Activated gamma-delta T cell (primary cell): ENCODE measurements around the gene NFATC1.
"Not testable (repeated sequence)": the region's sequence is repeated elsewhere in the genome, so short reads cannot be mapped to it uniquely, and the experiment has no call there.

Experiments
- DNase-seq: peaks from one replicate; lab custom pipeline; 2025; lab: John Stamatoyannopoulos, UW

The NFATC1 gene

DNA sequence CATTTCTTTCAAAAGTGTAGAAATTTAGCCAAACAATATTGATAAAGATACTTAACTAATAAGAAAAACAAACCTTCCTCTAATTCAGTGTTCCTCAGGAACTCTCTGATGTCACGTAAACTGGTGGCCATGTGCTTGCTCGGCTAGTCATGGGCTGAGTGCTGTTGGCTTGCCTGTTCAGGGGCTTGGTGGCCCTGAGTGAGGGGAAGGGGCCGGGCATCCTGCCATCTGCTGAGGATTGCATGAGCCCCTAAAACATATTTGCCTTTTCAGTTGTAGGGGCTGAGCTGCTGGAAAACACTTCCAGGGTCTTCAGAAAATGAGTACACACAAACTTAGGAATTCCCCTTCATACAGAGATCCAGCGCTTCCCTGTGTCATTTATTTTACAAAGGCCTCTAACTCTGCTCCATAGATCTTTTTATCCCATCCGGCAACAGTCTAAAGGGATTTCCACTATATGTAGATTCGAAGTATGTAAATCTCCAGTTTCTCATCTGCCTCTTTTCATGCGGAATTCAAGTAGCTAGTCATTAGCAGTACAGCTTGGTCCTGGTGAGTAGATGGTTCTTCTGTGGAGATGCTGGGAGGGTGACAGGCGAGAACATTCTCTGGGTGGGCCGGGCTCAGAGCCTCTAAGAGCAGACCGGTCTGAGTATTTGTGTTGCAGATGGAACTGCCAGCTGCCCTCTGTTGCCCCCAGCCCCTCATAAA, 20.1 kb upstream of the NFATC1 start:
- no peak for DNase-seq

DNA sequence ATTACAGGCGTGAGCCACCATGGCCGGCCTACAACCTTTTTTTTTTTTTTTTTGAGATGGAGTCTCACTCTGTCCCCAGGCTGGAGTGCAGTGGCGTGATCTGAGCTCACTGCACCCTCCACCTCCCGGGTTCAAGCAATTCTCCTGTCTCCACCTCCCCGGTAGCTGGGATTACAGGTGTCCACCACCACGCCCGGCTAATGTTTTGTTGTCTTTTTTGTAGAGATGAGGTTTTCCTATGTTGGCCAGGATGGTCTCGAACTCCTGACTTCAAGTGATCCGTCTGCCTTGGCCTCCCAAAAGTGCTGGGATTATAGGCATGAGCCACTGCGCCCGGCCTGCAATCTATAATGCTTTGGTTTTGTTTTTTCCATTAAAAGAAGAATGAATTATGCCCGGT, 19.1 kb upstream of the NFATC1 start:
- not testable (repeated sequence) for DNase-seq

DNA sequence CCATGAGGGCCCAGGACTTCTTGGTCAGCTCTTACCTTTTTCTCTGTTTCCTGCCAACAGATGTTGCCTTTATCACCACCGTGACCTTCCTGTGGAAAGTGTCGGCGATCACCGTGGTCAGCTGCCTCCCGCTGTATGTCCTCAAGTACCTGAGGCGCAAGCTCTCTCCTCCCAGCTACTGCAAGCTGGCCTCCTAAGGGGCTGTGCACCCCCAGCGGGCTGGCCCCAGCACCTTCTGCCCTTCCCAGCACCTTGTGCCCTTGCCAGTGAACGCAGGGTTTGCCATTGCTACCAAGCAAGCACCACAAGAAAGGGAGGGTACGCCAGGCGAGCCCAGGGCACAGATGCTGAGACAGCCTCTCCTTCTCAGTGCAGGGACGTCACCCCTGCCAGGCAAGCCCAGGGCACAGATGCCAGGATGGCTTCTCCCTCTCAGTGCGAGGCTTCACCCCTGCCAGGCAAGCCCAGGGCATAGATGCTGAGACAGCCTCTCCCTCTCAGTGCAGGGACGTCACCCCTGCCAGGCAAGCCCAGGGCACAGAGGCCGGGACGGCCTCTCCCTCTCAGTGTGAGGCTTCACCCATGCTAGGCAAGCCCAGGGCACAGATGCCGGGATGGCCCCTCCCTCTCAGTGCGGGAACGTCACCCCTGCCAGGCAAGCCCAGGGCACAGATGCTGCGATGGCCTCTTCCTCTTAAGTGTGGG, 18.4 kb upstream of the NFATC1 start:
- DNase-seq: no peak

DNA sequence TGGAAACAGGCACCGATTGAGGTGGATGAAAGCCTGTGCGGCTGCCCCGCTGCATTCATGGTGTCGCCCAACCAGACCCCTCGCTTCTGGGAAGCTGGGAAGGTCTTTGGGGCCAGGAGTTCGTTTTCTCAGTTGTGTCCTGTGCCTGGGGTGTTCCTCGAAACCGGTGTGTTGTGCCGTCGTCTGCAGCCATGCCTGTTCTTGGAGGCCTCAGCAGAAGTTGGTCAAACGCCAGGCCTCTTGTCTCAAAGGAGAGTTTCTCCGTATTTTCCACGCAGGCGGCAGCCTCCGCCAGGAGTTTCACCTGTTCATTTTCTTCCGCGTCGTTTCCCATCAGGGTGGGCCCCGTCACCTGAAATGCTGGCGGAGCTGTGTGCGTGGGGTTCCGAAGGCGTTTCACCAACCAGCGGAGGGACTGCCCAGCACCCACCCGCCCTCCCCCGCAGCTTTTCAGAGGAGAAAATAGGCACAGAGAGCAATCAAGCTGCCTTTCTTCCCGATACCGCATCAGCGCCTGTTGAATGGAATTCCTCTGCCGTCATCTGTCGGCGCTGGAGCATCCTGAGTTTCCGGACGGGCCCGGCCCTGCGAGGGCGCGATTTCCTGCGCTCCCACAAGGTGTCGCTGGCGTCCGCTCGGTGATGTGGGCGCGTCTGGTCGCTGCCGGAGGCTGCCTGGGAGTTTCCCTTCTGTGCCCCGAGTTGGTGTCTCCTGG, 17.0 kb upstream of the NFATC1 start:
- peak; percentile 60 for DNase-seq

DNA sequence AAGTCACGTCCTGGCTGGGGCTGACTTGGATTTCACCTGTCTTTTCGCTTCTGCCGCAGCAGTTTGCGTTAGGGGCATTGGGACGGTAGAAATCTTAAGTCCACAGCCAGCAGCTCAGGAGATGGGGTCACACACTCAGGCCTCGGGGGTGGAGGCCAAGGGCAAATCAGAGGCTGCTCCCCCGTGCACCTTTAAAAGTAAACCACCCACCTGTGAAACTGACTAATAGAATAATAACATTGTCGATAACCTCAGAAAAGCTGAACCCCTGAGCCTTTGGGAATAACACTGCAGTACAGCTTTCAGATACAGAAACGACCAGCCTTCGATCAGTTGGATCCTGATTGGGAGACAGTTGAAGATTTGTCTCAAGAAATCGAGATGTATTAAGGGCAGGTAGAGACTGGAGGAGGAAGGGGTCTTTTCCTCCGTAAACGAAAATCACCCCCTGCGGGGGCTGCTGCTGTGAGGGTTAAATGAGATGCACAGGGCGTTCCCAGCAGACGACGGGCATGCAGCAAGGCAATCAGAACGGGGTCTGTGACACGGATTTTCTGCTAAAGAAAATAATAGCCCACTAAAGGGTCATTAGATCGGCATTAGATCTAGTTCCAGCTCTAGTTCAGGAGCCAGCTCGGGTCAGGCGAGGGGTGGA, 16.4 kb upstream of the NFATC1 start:
- no peak for DNase-seq

DNA sequence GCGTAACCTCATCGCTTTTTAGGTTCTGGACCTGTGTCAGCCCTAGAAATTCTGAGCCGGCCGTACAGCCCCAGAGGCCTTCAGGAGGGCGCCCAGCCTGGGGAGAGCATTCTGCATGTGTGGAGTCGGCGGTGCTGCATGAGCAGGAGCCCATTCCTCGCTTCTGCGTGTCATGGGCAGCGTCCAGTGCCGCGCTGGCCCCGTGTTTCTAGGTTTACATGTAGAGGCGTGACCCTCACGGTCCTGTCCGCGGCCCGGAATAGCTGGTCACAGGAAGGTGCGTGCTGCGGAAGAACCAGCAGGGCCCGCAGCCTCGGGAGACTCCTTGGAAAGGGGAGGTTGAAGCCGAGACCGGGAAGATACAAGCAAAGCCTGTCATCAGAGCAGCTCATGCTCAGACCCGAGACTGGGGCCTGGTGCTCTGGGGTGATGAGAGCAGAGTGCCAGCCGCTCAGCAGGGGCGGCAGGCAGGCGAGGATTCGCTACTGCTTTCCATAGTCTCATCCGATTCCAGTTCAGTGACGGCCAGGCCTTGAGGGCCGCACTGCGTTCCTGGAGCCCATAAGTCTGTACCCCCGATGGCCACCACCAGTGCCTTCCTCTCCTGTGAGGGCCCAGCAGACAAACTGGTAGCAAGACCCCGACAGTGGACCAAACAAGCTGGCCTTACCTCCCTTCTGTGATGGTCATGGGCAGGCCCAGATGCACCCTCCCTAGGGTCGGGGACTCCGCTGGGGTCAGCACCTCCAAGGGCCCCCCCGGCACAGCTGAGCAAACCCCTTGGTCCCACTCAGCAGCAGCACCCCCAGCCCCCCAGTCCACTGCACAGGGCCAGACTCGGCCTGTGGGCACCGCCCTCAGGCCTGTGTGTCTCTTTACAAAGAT, 15.6 kb upstream of the NFATC1 start:
- DNase-seq: no peak

DNA sequence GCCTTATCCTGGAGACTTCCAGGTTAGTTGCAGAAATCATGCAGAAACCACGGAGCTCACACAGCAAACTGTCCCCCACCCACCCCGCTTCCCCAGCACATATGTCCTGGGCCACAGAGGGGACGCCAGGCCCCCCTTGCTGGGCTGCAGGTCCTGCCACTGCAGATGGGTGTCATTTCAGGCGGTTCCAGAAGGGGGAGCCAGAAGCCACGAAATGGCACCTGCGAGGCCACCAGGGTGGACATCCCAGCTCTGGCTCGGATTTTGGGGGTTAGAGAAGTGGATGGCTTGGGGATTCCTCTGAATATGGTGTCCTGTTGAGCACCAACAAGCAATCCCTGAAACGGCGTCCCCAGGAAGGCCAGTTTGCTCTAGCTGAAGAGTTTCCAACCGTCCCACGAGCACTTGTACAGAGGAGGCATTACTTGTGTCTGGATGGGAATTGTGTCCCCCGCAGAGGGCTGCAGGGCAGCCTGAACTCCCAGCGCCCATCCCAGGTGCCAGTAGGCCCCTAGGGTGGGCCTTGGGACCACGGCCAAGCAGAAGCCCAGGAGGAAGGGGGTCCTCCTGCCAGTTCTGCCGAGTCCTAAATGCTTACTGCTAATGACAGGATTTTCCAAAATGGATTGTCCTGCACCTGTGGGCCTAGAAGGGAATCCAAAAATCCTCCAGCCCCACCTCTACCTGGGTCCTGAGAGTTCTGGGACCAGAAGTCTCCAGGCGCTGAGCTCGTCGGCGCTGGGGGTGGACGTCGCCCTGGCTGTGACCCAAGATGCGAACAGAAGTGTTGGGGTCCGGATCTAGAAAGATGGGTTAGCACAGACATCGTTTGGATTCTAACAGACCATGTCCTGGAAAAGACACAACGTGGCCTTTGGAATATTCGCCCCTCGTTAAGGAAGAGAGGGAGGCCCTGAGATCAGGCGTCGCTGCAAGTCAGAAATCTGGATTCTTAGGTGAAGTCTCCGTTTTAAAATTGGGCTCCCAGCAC, 14.6 kb upstream of the NFATC1 start:
- no peak for DNase-seq

DNA sequence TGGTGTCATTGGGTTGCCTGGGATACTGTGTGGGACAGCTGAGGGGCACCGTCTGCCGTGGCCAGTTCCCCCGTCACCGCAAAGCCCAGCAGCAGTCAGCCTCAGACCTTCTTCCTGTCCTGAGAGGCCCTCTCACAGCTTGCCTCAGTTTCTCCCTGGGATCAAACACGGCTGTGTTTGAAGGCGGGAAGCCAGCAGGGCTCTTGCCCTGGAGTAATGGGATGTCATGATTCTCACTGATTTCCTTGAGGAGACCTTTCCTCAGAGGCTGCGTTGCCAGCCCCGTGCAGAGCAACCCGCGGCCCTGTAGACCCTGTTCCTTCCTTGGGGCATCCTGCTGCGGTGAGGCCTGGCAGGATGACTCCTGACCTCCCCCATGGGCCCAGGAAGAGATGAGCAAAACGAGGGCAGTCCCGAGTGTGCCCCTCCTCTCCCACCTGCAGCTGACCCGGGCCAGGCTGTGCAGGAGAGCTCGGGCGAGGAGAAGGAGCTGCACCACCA, 13.9 kb upstream of the NFATC1 start:
- DNase-seq: no peak

DNA sequence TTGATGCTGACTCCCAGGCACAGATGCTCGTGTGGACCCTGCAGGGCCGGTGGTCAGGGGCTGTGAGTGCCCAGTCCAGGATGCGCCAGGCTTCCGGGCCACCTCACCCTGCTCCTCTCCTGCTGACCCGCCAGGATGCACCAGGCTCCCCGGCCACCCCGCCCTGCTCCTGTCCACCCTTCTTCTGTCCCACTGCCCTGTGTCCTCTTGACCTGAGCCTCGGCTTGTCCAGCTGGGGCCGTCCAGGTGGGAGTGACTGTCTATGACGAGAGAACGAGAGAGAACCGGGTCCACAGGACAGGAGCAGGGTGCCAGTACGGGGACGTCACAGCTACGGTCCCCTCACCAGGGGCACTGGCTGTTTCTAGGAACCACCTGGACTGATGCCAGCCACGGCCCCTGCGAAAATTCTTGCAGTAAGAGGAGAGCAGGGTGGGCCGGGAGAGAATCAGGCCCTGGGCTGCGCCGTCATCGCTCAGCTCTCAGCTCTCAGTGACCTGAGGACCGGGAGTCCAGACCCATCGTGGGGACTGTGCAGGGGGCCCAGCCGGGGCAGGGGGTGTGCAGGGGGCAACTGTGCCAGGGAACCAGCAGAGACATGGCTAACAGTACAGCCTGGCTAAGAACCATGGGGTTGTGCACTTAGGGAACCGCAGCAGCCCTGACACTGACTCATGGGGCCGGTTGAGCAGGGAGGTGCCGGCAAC, 12.9 kb upstream of the NFATC1 start:
- no peak for DNase-seq

DNA sequence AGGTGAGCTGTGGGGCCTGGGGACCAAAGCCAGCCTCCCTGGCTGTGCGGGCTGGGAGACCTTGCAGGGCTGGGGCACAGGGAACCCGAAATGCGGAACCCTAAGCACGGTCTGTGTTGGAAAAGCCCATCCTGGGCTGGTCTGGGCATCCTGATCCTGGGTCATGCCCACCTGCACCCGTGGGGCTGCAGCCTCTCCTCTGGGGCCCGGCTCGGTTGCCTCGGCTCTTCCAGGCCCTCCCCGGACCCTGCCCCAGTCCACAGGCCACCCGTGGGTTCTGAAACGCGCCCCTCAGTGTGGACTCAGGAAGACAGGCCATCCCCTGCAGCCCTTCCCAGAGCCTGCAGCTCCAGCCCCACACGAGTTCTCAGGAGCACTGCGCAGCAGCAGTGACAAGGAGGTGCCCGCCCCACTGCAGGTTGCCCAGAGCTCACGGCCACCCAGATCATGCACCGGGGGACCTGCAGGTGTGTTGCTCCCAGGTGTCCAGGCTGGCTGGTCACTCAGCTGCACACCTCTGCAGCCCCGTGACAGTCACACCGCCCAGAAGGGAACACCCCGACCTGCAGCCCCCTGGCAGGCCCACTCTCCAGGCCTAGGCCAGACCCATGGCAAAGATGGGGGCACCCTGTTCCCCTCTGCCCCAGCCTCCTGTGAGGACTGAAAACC, 12.2 kb upstream of the NFATC1 start:
- no peak for DNase-seq

DNA sequence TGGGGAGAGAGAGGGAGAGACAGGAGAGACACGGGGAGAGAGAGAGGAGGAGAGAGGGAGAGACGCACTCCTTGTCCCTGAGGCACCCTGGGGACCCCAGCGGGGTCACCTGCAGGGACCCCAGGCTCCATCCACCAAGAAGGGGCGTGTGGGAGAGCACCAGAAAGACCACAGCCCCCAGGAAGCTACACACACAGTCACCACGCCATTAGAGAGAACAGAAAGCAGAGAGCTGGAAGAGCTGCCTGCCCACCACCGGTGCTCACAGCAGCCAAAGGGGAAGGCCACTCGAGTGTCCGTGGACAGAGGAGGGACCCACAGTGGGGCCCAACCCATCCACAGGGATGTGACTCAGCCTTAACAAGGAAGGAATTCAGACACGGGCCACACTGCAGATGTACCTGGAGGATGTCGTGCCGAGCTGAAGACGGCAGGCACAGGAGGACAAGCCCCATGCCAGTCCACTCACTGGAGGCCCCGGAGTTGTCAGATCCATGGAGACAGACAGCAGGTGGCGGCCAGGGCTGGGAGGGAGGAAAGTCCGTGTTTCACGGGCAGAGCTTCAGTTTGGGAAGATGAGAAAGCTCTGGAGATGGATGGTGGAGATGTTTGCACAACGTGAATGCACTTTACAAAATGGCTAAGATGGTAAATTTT, 11.5 kb upstream of the NFATC1 start:
- no peak for DNase-seq

DNA sequence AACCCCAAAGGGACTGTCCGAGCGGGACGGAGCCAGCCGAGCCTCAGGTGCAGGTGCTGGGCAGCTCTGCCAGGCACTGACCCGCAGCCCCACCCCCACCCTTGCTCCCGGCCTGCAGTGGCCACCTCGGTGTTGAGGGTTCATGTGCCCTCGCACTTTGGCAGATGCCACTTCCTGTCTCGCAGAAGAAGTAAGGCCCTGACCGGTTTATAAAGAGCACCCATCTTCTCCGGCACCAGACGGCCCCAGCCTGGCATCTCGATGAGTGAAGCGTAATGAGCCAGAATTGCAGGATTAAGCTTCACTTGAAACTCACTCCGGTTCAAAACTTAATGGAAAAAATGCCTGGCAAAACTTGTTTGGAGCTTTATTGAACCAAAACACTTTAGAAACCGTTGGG, 10.9 kb upstream of the NFATC1 start:
- no peak for DNase-seq

DNA sequence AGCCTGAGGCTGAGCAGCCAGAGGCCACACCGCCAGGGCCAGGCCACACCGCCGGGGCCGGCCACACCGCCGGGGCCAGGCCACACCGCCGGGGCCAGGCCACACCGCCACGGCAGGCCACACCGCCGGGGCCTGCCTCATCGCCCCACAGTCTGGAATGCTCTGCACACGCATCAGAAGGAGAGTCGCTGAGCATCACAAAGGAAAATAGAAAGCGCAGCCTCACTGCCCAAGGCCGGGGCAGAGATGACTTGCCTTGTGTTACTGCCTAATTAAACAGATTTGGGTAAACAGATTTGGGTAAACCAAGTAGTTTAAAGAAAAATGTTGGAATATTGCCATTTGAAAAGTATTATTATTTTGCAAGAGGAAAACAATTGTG, 10.4 kb upstream of the NFATC1 start:
- no peak for DNase-seq

DNA sequence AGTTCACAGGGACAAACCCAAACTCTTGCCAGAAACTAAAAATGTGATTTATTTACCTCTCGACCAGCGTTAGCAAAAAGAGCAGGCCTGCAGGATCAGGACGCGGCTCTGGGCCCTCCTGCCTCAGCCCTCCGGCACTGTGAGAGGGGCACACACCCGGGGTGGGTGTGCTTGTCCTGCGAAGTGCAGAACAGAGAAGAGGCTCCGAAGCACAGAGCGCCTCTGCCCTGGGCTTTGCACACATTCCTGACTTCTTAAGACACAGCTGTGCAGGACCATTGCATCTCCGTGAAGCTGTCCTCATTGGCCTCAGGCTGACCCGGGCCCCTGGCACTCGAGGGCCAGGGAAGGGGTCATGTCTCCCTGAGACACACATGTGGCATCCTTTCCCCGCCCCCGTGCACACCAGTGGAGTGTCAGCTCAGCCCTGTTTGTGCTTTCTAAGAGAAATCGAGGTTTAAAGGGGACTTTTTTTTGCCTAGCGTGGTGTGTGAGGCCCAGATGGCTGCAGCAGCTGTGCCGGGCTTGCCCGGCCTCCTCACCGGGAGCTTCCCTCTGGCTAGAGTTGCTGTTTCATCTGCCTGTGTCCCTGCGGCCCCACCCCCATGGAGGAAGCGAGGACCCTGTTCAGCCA, 9.9 kb upstream of the NFATC1 start:
- DNase-seq: no peak

DNA sequence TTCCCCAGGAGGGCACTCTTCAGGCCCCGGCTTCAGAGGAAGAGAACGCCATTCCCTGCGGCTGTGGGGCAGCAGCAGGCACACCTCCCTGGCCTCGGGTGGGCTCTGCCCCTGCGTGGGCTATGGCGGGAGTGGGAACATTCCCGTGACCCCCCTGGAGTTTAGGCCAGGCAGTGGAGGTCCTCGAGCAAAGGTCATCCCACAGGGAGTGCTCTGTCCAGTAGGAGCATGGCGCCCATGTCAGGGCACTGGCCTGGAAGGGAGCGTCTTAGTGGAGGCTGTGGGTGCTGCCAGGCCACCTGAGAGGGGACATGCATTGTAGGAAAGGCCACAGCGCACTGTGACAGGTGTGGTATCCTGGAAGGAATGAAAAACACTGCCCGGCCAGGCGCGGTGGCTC, 9.2 kb upstream of the NFATC1 start:
- DNase-seq: no peak

DNA sequence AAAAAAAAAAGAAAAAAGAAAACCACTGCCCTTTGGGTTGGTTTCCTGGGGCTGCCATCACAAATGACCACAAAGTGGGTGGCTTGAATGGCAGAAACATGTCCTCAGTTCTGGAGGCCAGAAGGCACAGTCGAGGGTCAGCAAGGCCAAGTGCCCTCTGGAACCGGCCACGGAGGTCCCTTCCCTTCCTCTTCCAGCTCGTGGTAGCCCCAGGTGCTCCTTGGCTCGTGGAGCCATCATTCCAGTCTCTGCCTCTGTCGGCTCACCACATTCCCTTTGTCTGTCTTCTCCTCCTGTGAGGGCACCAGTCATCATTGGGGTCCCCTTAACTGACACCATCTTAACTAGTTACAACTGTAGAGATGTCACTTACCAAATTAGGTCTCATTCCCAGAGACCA, 8.5 kb upstream of the NFATC1 start:
- no peak for DNase-seq

DNA sequence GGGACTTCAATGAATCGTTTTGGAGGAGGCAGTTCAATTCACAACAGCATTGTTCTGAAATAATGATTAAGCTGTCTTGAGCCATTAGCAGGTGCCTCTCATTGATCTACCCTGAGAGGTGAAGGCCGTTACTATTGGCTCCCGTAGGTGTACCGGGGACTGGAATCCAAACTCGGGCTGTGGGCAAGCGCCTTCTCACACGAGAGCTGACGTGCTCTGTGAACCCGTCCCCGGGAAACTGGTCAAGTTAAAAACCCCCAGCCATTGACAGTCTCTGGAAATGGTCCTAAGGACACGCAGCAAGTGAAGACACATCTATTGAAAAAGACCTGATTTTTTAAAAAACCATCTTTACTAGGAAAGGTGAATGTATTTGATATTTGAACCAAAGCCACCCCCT, 8.1 kb upstream of the NFATC1 start:
- no peak for DNase-seq

DNA sequence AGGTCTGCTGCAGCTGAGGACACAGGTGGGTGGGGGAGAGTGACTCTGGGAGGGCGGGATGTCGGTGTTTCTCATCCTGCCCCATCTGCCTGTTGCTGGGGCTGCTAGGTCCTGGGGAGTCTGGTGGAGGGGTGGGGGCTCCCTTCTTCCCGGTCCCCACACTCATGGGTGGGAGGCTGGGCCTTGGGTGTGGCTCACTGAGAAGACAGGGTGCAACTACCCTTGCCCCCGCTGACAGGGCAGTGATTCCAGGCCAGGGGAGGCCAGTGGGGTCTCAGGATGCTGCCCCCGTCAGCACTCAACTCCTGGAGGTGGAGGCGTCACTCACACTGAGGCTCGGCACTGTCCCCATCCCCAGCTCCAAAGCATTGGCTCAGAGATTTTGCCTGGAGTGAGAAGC, 7.7 kb upstream of the NFATC1 start:
- no peak for DNase-seq
